ENCODE measurements around the gene HLF.
"Not testable (repeated sequence)": the region's sequence is repeated elsewhere in the genome, so short reads cannot be mapped to it uniquely, and the experiment has no call there.

The HLF gene

GRCh38 chr17:55312852-55313251, 48.1 kb downstream of the HLF start:
- DNase-seq = no peak

- no peak for DNase-seq
Observed at GRCh38 chr17:55314061-55314783, 49.5 kb downstream of the HLF start.

- DNase-seq = no peak
Observed at GRCh38 chr17:55314784-55315491, 50.2 kb downstream of the HLF start.

- no peak for DNase-seq
Observed at GRCh38 chr17:55316499-55316898, 51.7 kb downstream of the HLF start.

GRCh38 chr17:55317284-55317683, 52.5 kb downstream of the HLF start:
- DNase-seq = no peak

GRCh38 chr17:55318081-55318480, 53.3 kb downstream of the HLF start:
- no peak for DNase-seq

- no peak for DNase-seq
Observed at GRCh38 chr17:55318715-55319487, 54.1 kb downstream of the HLF start.

- DNase-seq = no peak
Observed at GRCh38 chr17:55319933-55320593, 55.3 kb downstream of the HLF start.

- no peak for DNase-seq
Observed at GRCh38 chr17:55320594-55321426, 56.0 kb downstream of the HLF start.

GRCh38 chr17:55321427-55322060, 56.8 kb downstream of the HLF start:
- DNase-seq = no peak

- DNase-seq = no peak
Observed at GRCh38 chr17:55322453-55322985, 57.8 kb downstream of the HLF start.

- DNase-seq = no peak
Observed at GRCh38 chr17:55323518-55324295, 58.9 kb downstream of the HLF start.

- no peak for DNase-seq
Observed at GRCh38 chr17:55324296-55324978, 59.7 kb downstream of the HLF start.

- DNase-seq = no peak
Observed at GRCh38 chr17:55325406-55325805, 60.6 kb downstream of the HLF start.

- no peak for DNase-seq
Observed at GRCh38 chr17:55326030-55326429, 61.3 kb downstream of the HLF start.

- DNase-seq = no peak
Observed at GRCh38 chr17:55327225-55328088, 62.7 kb downstream of the HLF start.

- DNase-seq = not testable (repeated sequence)
Observed at GRCh38 chr17:55328514-55328913, 63.8 kb downstream of the HLF start.

- DNase-seq = no peak
Observed at GRCh38 chr17:55330344-55330933, 65.7 kb downstream of the HLF start.
